ENCODE results near the gene PRDM16. TPM values are rescaled to one million over a fixed set of nuclear protein-coding genes. Genes with fewer than 3 reads are reported as not detected.

The PRDM16 gene
- total and polyA plus RNA-seq, 2 of the 8 experiments (the other 6 are each of a cell fraction or from before 2014, with no cell fraction given): 0.39 to 0.43 TPM

GRCh38 chr1:3107201-3107600, 38.2 kb downstream of the PRDM16 start:
- peaks cover 10% of the 10 kb centered on the region in 2 experiments for H3K9me3 ChIP-seq (ENCODE audit: insufficient read depth in 2 of 2, low read depth in 1 of 2, low read length in 1 of 2)
- no peaks in the 10 kb centered on the region for H4K20me1 ChIP-seq (replicated peaks in 1 of 2; ENCODE audit: control insufficient read depth in 1 of 2, insufficient read depth in 2 of 2, low read length in 2 of 2)
- no peak overlapping the region for H2AFZ ChIP-seq (ENCODE audit: low read length)
- ChIA-PET CTCF (ENCODE audit: partially characterized antibody) (no interaction called here), POLR2A (ENCODE audit: partially characterized antibody) (no interaction called here)
- no peak overlapping the region for H4K5ac ChIP-seq (ENCODE audit: insufficient read length, low read depth, low read length)
- no peak overlapping the region for H4K91ac ChIP-seq (replicated peaks; ENCODE audit: insufficient read length, low read length)
- WGBS, 2 experiments (ENCODE audit: extremely low coverage in 1 of 2, insufficient coverage in 1 of 2, insufficient read length in 1 of 2, insufficient replicate concordance in 2 of 2, low coverage in 1 of 2, low lambda C conversion rate in 2 of 2, missing lambda C conversion rate in 1 of 2): 98% methylated on average over 7 of the region's 7 CpGs; no CpG with 5 or more reads in 1 of the 2 experiments
- no peak overlapping the region for H2BK20ac ChIP-seq (ENCODE audit: low read length)
- peaks cover 0 to 4% (median 1%) of the 10 kb centered on the region in 4 experiments; a peak in 4 of 7 replicates for H3K27me3 ChIP-seq (replicated peaks in 1 of 4; ENCODE audit: control insufficient read depth in 3 of 4, extremely low read depth in 1 of 4, insufficient read depth in 3 of 4, low read length in 3 of 4)
- no peak overlapping the region for H2AK5ac ChIP-seq (ENCODE audit: low read depth, low read length)
- 0 out of 2 replicates have a peak overlapping the region, but pooled peaks have one; percentile 11 for H2BK12ac ChIP-seq (ENCODE audit: low read depth, low read length)
- H3K79me1 ChIP-seq (ENCODE audit: low read depth, low read length): no peaks in the 10 kb centered on the region
- H3K9ac ChIP-seq (replicated peaks in 1 of 4; ENCODE audit: extremely low read depth in 1 of 4, low read depth in 3 of 4, low read length in 3 of 4): no peak overlapping the region
- no peaks in the 10 kb centered on the region for H3K36me3 ChIP-seq (ENCODE audit: control insufficient read depth in 2 of 4, insufficient read depth in 4 of 4, low read length in 3 of 4)
- no peak overlapping the region for H2BK120ac ChIP-seq (replicated peaks; ENCODE audit: low read depth, low read length)
- no peak overlapping the region for H3K27ac ChIP-seq (ENCODE audit: low read depth, low read length)
- H3K79me2 ChIP-seq (ENCODE audit: control insufficient read depth in 1 of 2, insufficient read depth in 2 of 2, low read length in 2 of 2): no peaks in the 10 kb centered on the region
- H3K4ac ChIP-seq (replicated peaks; ENCODE audit: insufficient read length, low read depth, low read length): no peak overlapping the region
- H3K18ac ChIP-seq (ENCODE audit: extremely low read depth, low read length): no peak overlapping the region
- DNase-seq (ENCODE audit: low read depth in 1 of 2, low spot score in 2 of 2): no peak
- no peaks in the 10 kb centered on the region for H3K23me2 ChIP-seq (ENCODE audit: low read depth, low read length)
- no peak overlapping the region for H3K56ac ChIP-seq (replicated peaks; ENCODE audit: insufficient read length, low read depth, low read length)
- H2BK15ac ChIP-seq (ENCODE audit: low read length): no peak overlapping the region
- H2BK5ac ChIP-seq (ENCODE audit: low read depth, low read length): no peak overlapping the region
- no peak for FAIRE-seq
- TF ChIP-seq TEAD4 (IDR thresholded peaks at IDR 0.05; ENCODE audit: low read depth, low read length): no peak
- no peak for TF ChIP-seq SP1 (IDR thresholded peaks at IDR 0.05; ENCODE audit: low read depth, low read length)
- no peak for TF ChIP-seq EP300 (IDR thresholded peaks at IDR 0.05; ENCODE audit: borderline replicate concordance in 1 of 2, low read depth in 2 of 2, low read length in 2 of 2)
- TF ChIP-seq SAP30 (IDR thresholded peaks at IDR 0.05; ENCODE audit: insufficient read depth, insufficient replicate concordance, low read length): no peak
- TF ChIP-seq MAFK (IDR thresholded peaks at IDR 0.05; ENCODE audit: low read depth, low read length): no peak
- TF ChIP-seq CREB1 (IDR thresholded peaks at IDR 0.05): no peak
- TF ChIP-seq BCL11A (IDR thresholded peaks at IDR 0.05; ENCODE audit: low read depth in 2 of 2, low read length in 2 of 2): no peak
- TF ChIP-seq ASH2L (IDR thresholded peaks at IDR 0.05; ENCODE audit: low read length): no peak
- TF ChIP-seq CHD1 (IDR thresholded peaks at IDR 0.05; ENCODE audit: low read depth, low read length): no peak
- no peak for TF ChIP-seq KDM4A (IDR thresholded peaks at IDR 0.05; ENCODE audit: low read depth, low read length, severe bottlenecking)
- TF ChIP-seq RFX5 (IDR thresholded peaks at IDR 0.05; ENCODE audit: borderline replicate concordance, low read depth, low read length): no peak
- TF ChIP-seq SIRT6 (IDR thresholded peaks at IDR 0.05; ENCODE audit: low read length): no peak
- no peak for TF ChIP-seq EZH2 (IDR thresholded peaks at IDR 0.05; ENCODE audit: low read depth, low read length, severe bottlenecking)
- H3K14ac ChIP-seq (ENCODE audit: insufficient read length): no peak overlapping the region
- peaks cover 0 to 28% (median 20%) of the 10 kb centered on the region in 4 experiments; a peak in 6 of 7 replicates for H3K4me1 ChIP-seq (replicated peaks in 1 of 4; ENCODE audit: control insufficient read depth in 3 of 4, insufficient read depth in 4 of 4, low read length in 3 of 4)
- no peak overlapping the region for H3K4me3 ChIP-seq (ENCODE audit: extremely low read depth in 1 of 4, insufficient read depth in 2 of 4, low read depth in 3 of 4, low read length in 4 of 4)
- H3K23ac ChIP-seq (ENCODE audit: insufficient read length): no peak overlapping the region
- no peak overlapping the region for H4K8ac ChIP-seq (ENCODE audit: extremely low read depth, insufficient read depth, low read length)
- H3K4me2 ChIP-seq (ENCODE audit: insufficient read depth in 1 of 2, low read depth in 2 of 2, low read length in 2 of 2): no peak overlapping the region

Data from H1 (cell line).